MM.1S (cell line): ENCODE data around the gene KIF16B.

ENCODE experiments used
- DNase-seq: peaks from one replicate; pipeline ENCODE4 v3.0.0-alpha.2; 2015
- H2AFZ ChIP-seq: fragments of 300-600 bp; sonication (generic); 2 replicates; pipeline ENCODE4 v1.6.0; 2016; ENCODE audit warnings: antibody characterized with exemption, low read length
- H3F3A ChIP-seq: fragments of 300-600 bp; sonication (generic); 2 replicates; pipeline ENCODE4 v1.6.1; 2016; ENCODE audit warnings: mild to moderate bottlenecking, antibody characterized with exemption, low read length, moderate library complexity, mixed read lengths; ENCODE audit not compliant: insufficient read depth
- H3K27ac ChIP-seq: fragments of 300-600 bp; sonication (generic); 2 replicates; pipeline ENCODE4 v1.5.1; 2016; ENCODE audit warnings: mild to moderate bottlenecking, low read length
- H3K27me3 ChIP-seq: fragments of 300-600 bp; sonication (generic); replicated peaks from 2 replicates; pipeline ENCODE4 v1.6.0; 2016; ENCODE audit warnings: low read length; ENCODE audit not compliant: insufficient read depth
- H3K36me3 ChIP-seq: fragments of 300-600 bp; sonication (generic); replicated peaks from 2 replicates; pipeline ENCODE4 v1.6.1; 2016; ENCODE audit warnings: mild to moderate bottlenecking, low read length, mixed read lengths; ENCODE audit not compliant: insufficient read depth
- H3K4me1 ChIP-seq: fragments of 300-600 bp; sonication (generic); 2 replicates; pipeline ENCODE4 v1.6.1; 2016; ENCODE audit warnings: low read length, mixed read lengths
- H3K4me2 ChIP-seq: fragments of 300-600 bp; sonication (generic); 2 replicates; pipeline ENCODE4 v1.6.0; 2016; ENCODE audit warnings: low read depth, low read length
- H3K4me3 ChIP-seq: fragments of 300-600 bp; sonication (generic); 2 replicates; pipeline ENCODE4 v1.5.1; 2016; ENCODE audit warnings: low read length, mixed read lengths
- H3K79me2 ChIP-seq: fragments of 300-600 bp; sonication (generic); 2 replicates; pipeline ENCODE4 v1.6.1; 2016; ENCODE audit warnings: mixed run types, low read length, mixed read lengths
- H3K9ac ChIP-seq: fragments of 300-600 bp; sonication (generic); 2 replicates; pipeline ENCODE4 v1.6.1; 2016; ENCODE audit warnings: low read length, mixed read lengths
- H3K9me2 ChIP-seq: fragments of 300-600 bp; sonication (generic); replicated peaks from 2 replicates; pipeline ENCODE4 v1.6.1; 2016; ENCODE audit warnings: mild to moderate bottlenecking, low read length, mixed read lengths; ENCODE audit not compliant: insufficient read depth
- H3K9me3 ChIP-seq: fragments of 300-600 bp; sonication (generic); replicated peaks from 2 replicates; pipeline ENCODE4 v1.6.1; 2016; ENCODE audit warnings: mild to moderate bottlenecking, low read length, mixed read lengths; ENCODE audit not compliant: insufficient read depth
- H4K20me1 ChIP-seq: fragments of 300-600 bp; sonication (generic); 2 replicates; pipeline ENCODE4 v1.6.1; 2016; ENCODE audit warnings: mild to moderate bottlenecking, low read length, moderate library complexity, mixed read lengths; ENCODE audit not compliant: insufficient read depth
- EZH2 ChIP-seq: fragments of 300-600 bp; sonication (generic); optimal IDR thresholded peaks from 2 replicates; pipeline ENCODE3; 2017; ENCODE audit warnings: low read depth, mild to moderate bottlenecking, antibody characterized with exemption, low read length, mixed read lengths
- EZH2phosphoT487 ChIP-seq: fragments of 300-600 bp; sonication (generic); IDR thresholded peaks from 2 replicates; pipeline ENCODE4 v1.6.1; 2018; ENCODE audit warnings: antibody characterized with exemption, low read length
- TF ChIP-seq, protein P1 (sequence below): fragments of 300-600 bp; sonication (generic); IDR thresholded peaks from 2 replicates; pipeline ENCODE4 v1.5.1; 2016; ENCODE audit warnings: antibody characterized with exemption, low read length, mixed read lengths

KIF16B gene

DNA sequence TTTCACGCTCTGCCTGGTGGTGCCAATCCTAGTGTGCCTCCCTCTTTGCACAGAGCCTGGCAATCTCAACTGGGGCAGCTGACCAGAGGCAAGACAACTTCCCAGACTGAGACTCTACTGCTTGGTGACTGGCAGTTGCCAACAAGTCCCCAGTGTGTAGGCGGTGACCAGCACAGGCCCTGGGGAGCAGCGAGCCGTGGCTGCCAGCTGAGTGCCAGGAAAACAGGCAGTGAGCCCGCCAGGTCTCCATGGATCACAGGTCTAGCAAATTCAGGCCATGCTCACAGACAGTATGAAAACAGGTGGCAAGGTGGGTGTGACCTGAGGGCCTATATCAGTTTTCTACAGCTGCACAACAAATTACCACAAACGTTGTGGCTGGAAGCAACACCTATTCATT, 289.9 kb downstream of the KIF16B start:
- Histone ChIP-seq H2AFZ (no peak overlapping the region), H3K4me2 (no peak overlapping the region), H4K20me1 (no peaks in the 10 kb centered on the region), H3K9ac (no peak overlapping the region), H3K9me2 (no peaks in the 10 kb centered on the region), H3K36me3 (no peaks in the 10 kb centered on the region), H3K27ac (no peak overlapping the region), H3K9me3 (no peaks in the 10 kb centered on the region), H3K79me2 (no peaks in the 10 kb centered on the region), H3K4me3 (no peak overlapping the region), H3K27me3 (no peaks in the 10 kb centered on the region), H3F3A (no peaks in the 10 kb centered on the region), H3K4me1 (no peaks in the 10 kb centered on the region)
- DNase-seq, result no peak
- TF ChIP-seq EZH2 (no peak), EZH2phosphoT487 (no peak)
- TF ChIP-seq, protein P1, sequence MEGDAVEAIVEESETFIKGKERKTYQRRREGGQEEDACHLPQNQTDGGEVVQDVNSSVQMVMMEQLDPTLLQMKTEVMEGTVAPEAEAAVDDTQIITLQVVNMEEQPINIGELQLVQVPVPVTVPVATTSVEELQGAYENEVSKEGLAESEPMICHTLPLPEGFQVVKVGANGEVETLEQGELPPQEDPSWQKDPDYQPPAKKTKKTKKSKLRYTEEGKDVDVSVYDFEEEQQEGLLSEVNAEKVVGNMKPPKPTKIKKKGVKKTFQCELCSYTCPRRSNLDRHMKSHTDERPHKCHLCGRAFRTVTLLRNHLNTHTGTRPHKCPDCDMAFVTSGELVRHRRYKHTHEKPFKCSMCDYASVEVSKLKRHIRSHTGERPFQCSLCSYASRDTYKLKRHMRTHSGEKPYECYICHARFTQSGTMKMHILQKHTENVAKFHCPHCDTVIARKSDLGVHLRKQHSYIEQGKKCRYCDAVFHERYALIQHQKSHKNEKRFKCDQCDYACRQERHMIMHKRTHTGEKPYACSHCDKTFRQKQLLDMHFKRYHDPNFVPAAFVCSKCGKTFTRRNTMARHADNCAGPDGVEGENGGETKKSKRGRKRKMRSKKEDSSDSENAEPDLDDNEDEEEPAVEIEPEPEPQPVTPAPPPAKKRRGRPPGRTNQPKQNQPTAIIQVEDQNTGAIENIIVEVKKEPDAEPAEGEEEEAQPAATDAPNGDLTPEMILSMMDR, result no peak

GRCh38 chr20:16280219-16280618, 293.0 kb downstream of the KIF16B start:
- Histone ChIP-seq H3K4me3 (no peak overlapping the region), H3K9me3 (no peaks in the 10 kb centered on the region), H3K4me2 (no peak overlapping the region), H3K36me3 (no peaks in the 10 kb centered on the region), H3K79me2 (no peaks in the 10 kb centered on the region), H3K27ac (no peak overlapping the region), H4K20me1 (no peaks in the 10 kb centered on the region), H3F3A (no peaks in the 10 kb centered on the region), H3K4me1 (no peaks in the 10 kb centered on the region), H2AFZ (no peak overlapping the region), H3K27me3 (no peaks in the 10 kb centered on the region), H3K9me2 (no peaks in the 10 kb centered on the region), H3K9ac (no peak overlapping the region)
- no peak for DNase-seq
- TF ChIP-seq EZH2, result no peak

DNA sequence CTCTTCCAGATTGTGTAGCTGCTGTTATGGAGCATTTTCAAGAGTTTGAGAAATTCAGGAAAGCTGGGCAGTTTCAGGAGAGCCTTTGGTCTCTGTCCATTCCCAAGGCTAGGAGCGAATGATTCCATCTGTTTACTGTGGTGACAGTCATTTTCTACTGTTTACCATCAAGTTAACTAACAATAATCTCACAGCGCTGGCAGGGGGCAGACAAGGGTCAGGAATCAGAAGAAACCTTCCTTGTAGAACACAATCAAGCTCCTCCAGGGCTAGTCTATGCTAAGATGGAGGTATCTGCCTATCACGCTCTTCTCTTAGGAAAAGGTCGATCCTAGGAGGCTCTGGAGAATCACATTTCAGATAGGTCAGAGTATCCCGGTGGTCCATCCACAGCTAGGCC, 293.9 kb downstream of the KIF16B start:
- no peaks in the 10 kb centered on the region for H3K27me3 ChIP-seq
- no peak for DNase-seq
- H3K9ac ChIP-seq, result no peak overlapping the region
- no peaks in the 10 kb centered on the region for H3K4me1 ChIP-seq
- no peak overlapping the region for H3K4me3 ChIP-seq
- H3K9me3 ChIP-seq, result no peaks in the 10 kb centered on the region
- H3K9me2 ChIP-seq, result no peaks in the 10 kb centered on the region
- H3K4me2 ChIP-seq, result no peak overlapping the region
- H2AFZ ChIP-seq, result no peak overlapping the region
- H3K27ac ChIP-seq, result no peak overlapping the region
- no peaks in the 10 kb centered on the region for H3K79me2 ChIP-seq
- H3K36me3 ChIP-seq, result no peaks in the 10 kb centered on the region
- no peaks in the 10 kb centered on the region for H3F3A ChIP-seq
- TF ChIP-seq EZH2phosphoT487 (no peak), EZH2 (no peak)
- TF ChIP-seq, protein P1, result no peak
- H4K20me1 ChIP-seq, result no peaks in the 10 kb centered on the region

- H3K27me3 ChIP-seq, result no peaks in the 10 kb centered on the region
- no peaks in the 10 kb centered on the region for H3K4me1 ChIP-seq
- no peaks in the 10 kb centered on the region for H3F3A ChIP-seq
- no peak overlapping the region for H3K4me2 ChIP-seq
- H3K4me3 ChIP-seq, result no peak overlapping the region
- no peaks in the 10 kb centered on the region for H4K20me1 ChIP-seq
- H3K9ac ChIP-seq, result no peak overlapping the region
- no peaks in the 10 kb centered on the region for H3K79me2 ChIP-seq
- no peak overlapping the region for H2AFZ ChIP-seq
- H3K36me3 ChIP-seq, result no peaks in the 10 kb centered on the region
- no peak for DNase-seq
- H3K9me2 ChIP-seq, result no peaks in the 10 kb centered on the region
- no peak overlapping the region for H3K27ac ChIP-seq
- H3K9me3 ChIP-seq, result no peaks in the 10 kb centered on the region
- TF ChIP-seq, protein P1, result no peak
These were observed 299.3 kb downstream of the KIF16B start for GRCh38 chr20:16273812-16274555.
